Measurements from ENCODE around the gene SLC22A23. TPM values are rescaled to one million over a fixed set of nuclear protein-coding genes. Genes with fewer than 3 reads are reported as not detected.

Gene SLC22A23
- total and polyA plus RNA-seq, 8 donors = 5.9 to 241 (median 18.9) TPM

- Histone ChIP-seq H3K4me1 (peaks cover 33 to 66% (median 56%) of the 10 kb centered on the region in 4 donors), H3K4me3 (no peak overlapping the region), H3K36me3 (no peaks in the 10 kb centered on the region), H3K9me3 (no peaks in the 10 kb centered on the region), H3K27me3 (no peaks in the 10 kb centered on the region), H3K27ac (peak overlapping the region in 4 of 5 donors; percentile 45 to 76 (median 66))
- TF ChIP-seq EP300 (IDR thresholded peaks at IDR 0.05) (no peak), POLR2AphosphoS5 (IDR thresholded peaks at IDR 0.05) (peak in 2 of 3 donors; percentile 35 to 63), CTCF (IDR thresholded peaks at IDR 0.05) (no peak), POLR2A (IDR thresholded peaks at IDR 0.05) (no peak)
- intact Hi-C loops (cut with DNase I; ENCODE audit: low total_unique reads) = no loop called here
- peak in 1 of 2 donors; percentile 70 for DNase-seq
These were observed 51.2 kb downstream of the SLC22A23 start for GRCh38 chr6:3405679-3406078.

- intact Hi-C loops (cut with DNase I; ENCODE audit: low total_unique reads) = no loop called here
- Histone ChIP-seq H3K9me3 (no peaks in the 10 kb centered on the region), H3K36me3 (no peaks in the 10 kb centered on the region), H3K27me3 (no peaks in the 10 kb centered on the region), H3K27ac (peak overlapping the region; percentile 3 to 76 (median 61)), H3K4me3 (no peak overlapping the region), H3K4me1 (peaks cover 33 to 65% (median 52%) of the 10 kb centered on the region in 4 donors)
- TF ChIP-seq EP300 (IDR thresholded peaks at IDR 0.05) = no peak
- no peak for TF ChIP-seq POLR2AphosphoS5 (IDR thresholded peaks at IDR 0.05)
- TF ChIP-seq CTCF (IDR thresholded peaks at IDR 0.05) = no peak
- no peak for TF ChIP-seq POLR2A (IDR thresholded peaks at IDR 0.05)
- DNase-seq = no peak
- 84 to 94% (median 90%) methylated on average over 11 of the region's 11 CpGs for WGBS, 5 donors
These were observed 51.7 kb downstream of the SLC22A23 start for GRCh38 chr6:3405182-3405518.

GRCh38 chr6:3403238-3404173 lies 53.3 kb downstream of the SLC22A23 start:
- peak; percentile 82 to 87 for DNase-seq
- H3K4me1 ChIP-seq = peaks cover 33 to 74% (median 63%) of the 10 kb centered on the region in 4 donors
- no peaks in the 10 kb centered on the region for H3K27me3 ChIP-seq
- intact Hi-C loops (cut with DNase I; ENCODE audit: low total_unique reads) = no loop called here
- H3K27ac ChIP-seq = peak overlapping the region; percentile 13 to 78 (median 74)
- WGBS, 5 donors = 39 to 52% (median 44%) methylated on average over 13 of the region's 13 CpGs
- no peak for TF ChIP-seq CTCF (IDR thresholded peaks at IDR 0.05)
- peak in 2 of 3 donors; percentile 78 to 90 for TF ChIP-seq POLR2AphosphoS5 (IDR thresholded peaks at IDR 0.05)
- no peaks in the 10 kb centered on the region for H3K9me3 ChIP-seq
- H3K4me3 ChIP-seq = peak overlapping the region in 1 of 4 donors; percentile 9
- H3K36me3 ChIP-seq = no peaks in the 10 kb centered on the region

GRCh38 chr6:3402310-3403237 lies 54.3 kb downstream of the SLC22A23 start:
- Histone ChIP-seq H3K4me1 (peaks cover 33 to 77% (median 66%) of the 10 kb centered on the region in 4 donors), H3K27ac (peak overlapping the region; percentile 13 to 76 (median 59)), H3K4me3 (no peak overlapping the region), H3K27me3 (no peaks in the 10 kb centered on the region), H3K36me3 (no peaks in the 10 kb centered on the region), H3K9me3 (no peaks in the 10 kb centered on the region)
- 69 to 82% (median 73%) methylated on average over 6 of the region's 6 CpGs for WGBS, 5 donors
- peak in 1 of 2 donors; percentile 44 for DNase-seq
- intact Hi-C loops (cut with DNase I; ENCODE audit: low total_unique reads) = no loop called here
- TF ChIP-seq EP300 (IDR thresholded peaks at IDR 0.05) = no peak
- no peak for TF ChIP-seq POLR2A (IDR thresholded peaks at IDR 0.05)
- no peak for TF ChIP-seq POLR2AphosphoS5 (IDR thresholded peaks at IDR 0.05)
- TF ChIP-seq CTCF (IDR thresholded peaks at IDR 0.05) = no peak

All from stomach (tissue), 9 donors.